Measurements from ENCODE around the gene PFN3.

PFN3 gene

GRCh38 chr5:177396078-177396477 is 4.4 kb downstream of the PFN3 start:
- TF ChIP-seq TAF1 (IDR thresholded peaks at IDR 0.05; ENCODE audit: borderline replicate concordance, insufficient read depth, low read length) (no peak), FOXP2 (optimal IDR thresholded peaks at IDR 0.05; ENCODE audit: borderline replicate concordance, extremely low read depth, extremely low read length, insufficient read depth) (no peak), REST (IDR thresholded peaks at IDR 0.05; ENCODE audit: insufficient read depth in 1 of 2, low read depth in 2 of 2, low read length in 2 of 2) (no peak), SIN3A (IDR thresholded peaks at IDR 0.05; ENCODE audit: borderline replicate concordance, insufficient read depth, low read length) (no peak), POLR2AphosphoS5 (IDR thresholded peaks at IDR 0.05; ENCODE audit: low read depth, low read length) (no peak)

GRCh38 chr5:177393990-177394389 is 6.5 kb downstream of the PFN3 start:
- TF ChIP-seq TAF1 (IDR thresholded peaks at IDR 0.05; ENCODE audit: borderline replicate concordance, insufficient read depth, low read length) = no peak
- TF ChIP-seq REST (IDR thresholded peaks at IDR 0.05; ENCODE audit: insufficient read depth in 1 of 2, low read depth in 2 of 2, low read length in 2 of 2) = no peak
- no peak for TF ChIP-seq FOXP2 (optimal IDR thresholded peaks at IDR 0.05; ENCODE audit: borderline replicate concordance, extremely low read depth, extremely low read length, insufficient read depth)
- TF ChIP-seq SIN3A (IDR thresholded peaks at IDR 0.05; ENCODE audit: borderline replicate concordance, insufficient read depth, low read length) = no peak
- no peak for TF ChIP-seq POLR2AphosphoS5 (IDR thresholded peaks at IDR 0.05; ENCODE audit: low read depth, low read length)

GRCh38 chr5:177393206-177393765 is 7.2 kb downstream of the PFN3 start:
- no peak for TF ChIP-seq POLR2AphosphoS5 (IDR thresholded peaks at IDR 0.05; ENCODE audit: low read depth, low read length)
- TF ChIP-seq SIN3A (IDR thresholded peaks at IDR 0.05; ENCODE audit: borderline replicate concordance, insufficient read depth, low read length) = no peak
- TF ChIP-seq FOXP2 (optimal IDR thresholded peaks at IDR 0.05; ENCODE audit: borderline replicate concordance, extremely low read depth, extremely low read length, insufficient read depth) = no peak
- TF ChIP-seq REST (IDR thresholded peaks at IDR 0.05; ENCODE audit: insufficient read depth in 1 of 2, low read depth in 2 of 2, low read length in 2 of 2) = no peak
- TF ChIP-seq TAF1 (IDR thresholded peaks at IDR 0.05; ENCODE audit: borderline replicate concordance, insufficient read depth, low read length) = no peak

GRCh38 chr5:177392765-177393164 is 7.7 kb downstream of the PFN3 start:
- no peak for TF ChIP-seq FOXP2 (optimal IDR thresholded peaks at IDR 0.05; ENCODE audit: borderline replicate concordance, extremely low read depth, extremely low read length, insufficient read depth)
- TF ChIP-seq POLR2AphosphoS5 (IDR thresholded peaks at IDR 0.05; ENCODE audit: low read depth, low read length) = no peak
- TF ChIP-seq SIN3A (IDR thresholded peaks at IDR 0.05; ENCODE audit: borderline replicate concordance, insufficient read depth, low read length) = no peak
- TF ChIP-seq REST (IDR thresholded peaks at IDR 0.05; ENCODE audit: insufficient read depth in 1 of 2, low read depth in 2 of 2, low read length in 2 of 2) = no peak
- no peak for TF ChIP-seq TAF1 (IDR thresholded peaks at IDR 0.05; ENCODE audit: borderline replicate concordance, insufficient read depth, low read length)
